Stimulated activated CD8-positive, alpha-beta memory T cell treated with anti-CD3 and anti-CD28 coated beads, Interleukin-15, amount 100 ng/mL, for 4 hours (primary cell): Measurements from ENCODE around the gene C3orf18.

Experiments
- DNase-seq, 2 donors: peaks; one replicate each; pipeline ENCODE4 v3.0.0-alpha.2; 2020; ENCODE audit warnings: low read depth in 2 of 2

The C3orf18 gene

DNA sequence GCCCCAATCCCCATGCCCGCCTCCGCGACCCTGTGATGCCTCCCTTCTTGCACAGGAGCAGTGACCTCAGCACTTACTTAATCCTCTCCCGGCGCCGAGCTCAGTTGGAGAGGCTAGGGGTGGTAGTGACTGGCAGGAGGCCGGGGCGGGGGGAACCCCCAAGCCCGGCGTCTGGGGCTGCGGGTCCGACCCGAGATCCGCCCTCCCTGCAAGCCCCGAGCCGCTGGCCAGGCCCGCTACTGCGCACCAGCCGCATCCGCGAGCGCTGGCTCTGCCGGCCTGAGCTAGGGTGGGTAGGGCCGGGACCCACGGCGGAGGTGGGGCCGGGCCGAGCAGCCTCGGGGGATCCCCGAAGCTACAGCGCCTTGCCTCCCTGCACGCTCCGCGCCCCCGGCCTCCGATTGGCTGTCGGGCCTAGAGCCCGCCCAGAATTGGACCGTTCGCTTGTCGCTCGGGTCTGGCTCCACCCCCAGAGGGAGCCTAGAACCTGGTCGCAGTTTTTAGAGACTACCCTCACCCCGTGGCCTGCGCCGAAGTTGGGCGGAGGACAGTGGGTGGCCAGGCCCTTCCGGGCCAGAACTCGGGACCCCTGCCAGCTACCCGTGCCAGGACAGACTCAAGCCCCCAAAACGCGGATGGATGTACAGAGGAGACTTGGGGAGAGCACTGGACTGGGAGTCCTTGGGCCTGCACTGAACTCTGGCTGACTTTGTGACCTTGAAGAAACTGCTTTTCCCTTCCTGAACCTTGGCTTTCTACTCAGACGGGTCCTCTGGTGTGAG lies at the start of gene C3orf18:
Gene C3orf18 (minus strand): TSS at position 362 of the 782 bp plus-strand sequence. CDS start 2,048 bp downstream, outside the sequence.
- peak; percentile 89 for DNase-seq

DNA sequence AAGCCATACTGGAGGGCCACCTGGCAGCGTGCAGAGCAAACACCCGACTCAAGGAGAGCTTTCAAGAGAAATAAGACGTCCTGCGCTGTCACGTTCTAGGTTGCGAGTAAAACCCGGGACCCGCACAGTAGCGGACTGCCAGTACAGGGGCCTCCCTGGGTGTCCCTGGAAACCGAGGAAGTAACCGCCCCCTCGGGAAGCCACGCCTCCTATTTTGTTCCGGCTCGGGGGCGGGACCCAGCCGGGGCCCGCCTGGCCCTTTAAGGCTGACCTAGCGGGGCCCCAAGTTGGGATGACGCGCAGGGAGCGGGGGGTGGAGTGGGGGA lies 49.2 kb upstream of the C3orf18 start:
- peak; percentile 90 to 91 for DNase-seq

DNA sequence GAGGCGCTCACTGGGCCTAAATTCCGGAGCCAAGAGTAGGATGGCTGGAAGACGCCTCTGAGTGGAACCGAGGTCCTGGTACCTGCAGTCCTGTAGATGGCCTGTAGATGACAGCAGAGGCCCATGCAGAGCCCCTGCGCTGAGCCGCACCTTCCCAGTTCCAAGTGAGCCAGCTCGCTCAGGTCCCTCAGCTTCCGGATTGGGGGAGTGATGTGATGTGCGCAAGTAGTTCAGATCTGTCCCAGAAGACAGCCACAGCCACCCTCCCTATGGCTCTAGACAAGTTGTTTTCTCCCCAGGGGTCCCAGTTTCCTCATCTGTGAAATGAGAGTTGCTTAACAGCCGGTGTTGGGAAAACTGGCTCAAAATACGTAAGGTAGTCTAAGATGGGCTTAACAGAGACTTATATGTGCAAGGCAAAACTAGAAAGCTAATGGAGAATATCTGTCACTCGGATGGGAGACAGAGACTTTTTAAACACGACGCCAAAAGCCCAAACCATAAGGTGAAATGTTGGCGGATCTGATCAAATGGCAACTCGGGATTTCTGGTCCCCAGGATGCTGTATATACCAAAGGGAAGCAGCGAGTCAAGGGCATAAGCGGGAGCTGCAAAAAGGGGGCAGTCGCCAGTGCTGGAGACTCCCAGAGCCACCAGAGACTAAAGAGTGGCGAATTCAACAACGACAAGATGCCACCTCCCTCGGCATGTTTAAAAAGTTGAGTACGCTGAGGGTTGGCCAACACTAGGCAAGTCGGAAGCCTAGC lies 48.6 kb upstream of the C3orf18 start:
- DNase-seq: peak in 1 of 2 donors; percentile 70

- no peak for DNase-seq
Observed at GRCh38 chr3:50615190-50615589, 47.6 kb upstream of the C3orf18 start.

DNA sequence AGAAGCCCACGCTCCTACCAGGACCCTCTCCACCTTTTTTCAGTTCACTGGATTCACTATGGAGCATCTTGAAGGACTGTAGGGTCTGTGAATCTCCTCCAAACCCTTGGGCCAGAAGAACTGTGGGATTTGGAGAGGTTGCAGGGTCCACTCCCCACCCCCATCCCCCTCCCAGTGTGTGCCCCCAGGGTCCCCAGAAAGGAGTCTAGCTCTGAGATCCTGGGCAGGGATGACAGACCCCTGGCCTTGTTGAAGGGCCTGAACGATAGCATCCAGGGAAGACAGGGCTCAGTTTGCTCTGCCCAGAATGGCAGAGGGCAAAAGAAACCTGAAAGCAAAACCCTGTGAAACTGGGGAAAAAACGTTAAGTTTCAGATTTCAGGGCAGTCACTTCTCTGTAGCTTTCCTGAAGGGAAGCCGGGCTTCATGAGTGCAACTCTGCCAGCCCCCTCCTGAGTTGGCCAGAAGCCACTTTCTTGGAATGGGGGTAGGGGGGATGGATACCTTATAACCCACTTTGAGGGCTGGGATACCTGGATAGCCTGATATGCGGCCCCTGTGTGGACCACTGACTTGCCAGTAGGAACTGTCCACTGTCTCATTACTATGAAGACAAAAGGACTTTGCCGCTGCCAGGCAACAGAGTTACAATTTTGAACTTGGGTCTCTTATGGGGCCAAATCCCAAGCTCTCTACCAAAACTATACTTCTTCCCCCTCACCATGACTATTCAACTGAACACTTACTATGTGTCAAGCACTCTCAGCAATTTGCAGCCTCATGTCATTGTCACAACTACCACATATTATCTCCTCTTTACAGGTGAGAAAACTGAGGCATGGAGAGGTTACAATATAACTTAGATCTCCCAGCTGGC lies 45.7 kb upstream of the C3orf18 start:
- DNase-seq: no peak

DNA sequence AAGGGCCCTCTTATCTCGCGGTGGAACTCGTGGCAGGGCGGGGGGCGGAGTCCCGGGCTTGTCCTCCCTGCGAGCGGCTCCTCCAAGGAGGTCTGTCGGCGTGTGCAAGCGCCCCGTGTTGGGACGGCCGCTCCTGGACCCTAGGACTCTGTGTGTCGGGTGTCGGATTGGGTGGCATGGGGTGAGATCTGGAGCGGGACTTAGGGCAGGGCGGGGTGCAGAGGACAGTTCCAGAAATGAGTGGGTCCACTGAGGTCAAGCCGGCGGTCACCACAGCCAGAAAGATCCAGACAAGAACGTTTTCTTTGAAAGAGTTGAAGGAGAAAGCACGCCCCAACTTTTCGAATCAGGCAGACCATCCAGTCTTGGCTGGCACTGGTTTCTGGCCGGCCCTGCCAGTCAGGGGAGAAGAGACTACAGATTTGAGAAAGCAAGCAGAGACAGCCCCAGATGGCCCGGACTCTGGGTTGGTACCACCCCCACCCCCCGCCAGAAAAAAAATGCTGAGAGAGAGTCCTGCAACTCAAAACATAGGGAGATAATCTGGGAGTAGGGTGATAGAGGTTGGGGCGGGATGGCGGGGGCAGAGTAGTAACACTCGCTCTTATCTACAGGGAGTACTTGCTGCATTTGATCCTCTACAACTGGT lies 44.8 kb upstream of the C3orf18 start:
- DNase-seq: no peak

DNA sequence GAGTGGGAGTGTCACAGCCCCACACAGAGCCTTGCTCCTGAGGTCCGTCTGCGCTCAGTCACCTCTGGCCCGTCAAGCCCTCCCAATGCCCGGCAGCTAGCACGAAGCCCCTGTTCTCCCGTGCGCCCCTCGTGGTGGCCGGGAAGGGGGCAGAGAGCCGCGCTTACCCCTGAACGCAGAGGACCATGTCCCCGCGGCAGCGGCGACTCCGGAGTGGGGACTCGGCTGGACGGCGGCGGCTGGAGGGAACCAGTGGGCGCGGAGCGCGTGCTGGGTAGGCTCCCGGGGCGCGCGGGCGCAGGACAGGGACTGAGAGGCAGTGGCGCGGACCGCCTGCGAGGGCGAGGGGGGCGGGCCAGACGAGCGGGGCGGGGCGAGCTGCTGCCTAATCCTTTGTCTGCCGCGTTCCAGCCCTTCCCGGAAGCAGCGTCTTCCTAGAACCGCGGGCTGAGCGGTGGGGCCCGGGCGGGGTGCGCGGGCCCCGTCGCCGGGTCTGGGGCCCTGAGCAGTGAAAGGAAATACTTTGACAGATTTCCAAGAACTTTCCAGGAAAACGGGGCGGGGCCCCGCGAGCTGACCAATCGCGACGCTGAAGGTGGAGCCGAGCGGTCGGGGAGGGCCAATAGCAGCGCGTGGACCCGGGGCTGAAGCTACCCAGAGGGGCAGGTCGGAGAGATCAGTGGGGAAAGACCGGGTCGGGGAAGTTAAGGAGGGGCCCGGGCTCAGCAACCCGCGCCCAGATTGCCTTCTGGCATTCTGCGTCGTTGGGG lies 44.1 kb upstream of the C3orf18 start, which contains the start of gene CISH:
Gene CISH (minus strand): TSS at position 311 of the 770 bp plus-strand sequence. CDS start 124 bp downstream, at position 187.
- DNase-seq: peak; percentile 95 to 96

DNA sequence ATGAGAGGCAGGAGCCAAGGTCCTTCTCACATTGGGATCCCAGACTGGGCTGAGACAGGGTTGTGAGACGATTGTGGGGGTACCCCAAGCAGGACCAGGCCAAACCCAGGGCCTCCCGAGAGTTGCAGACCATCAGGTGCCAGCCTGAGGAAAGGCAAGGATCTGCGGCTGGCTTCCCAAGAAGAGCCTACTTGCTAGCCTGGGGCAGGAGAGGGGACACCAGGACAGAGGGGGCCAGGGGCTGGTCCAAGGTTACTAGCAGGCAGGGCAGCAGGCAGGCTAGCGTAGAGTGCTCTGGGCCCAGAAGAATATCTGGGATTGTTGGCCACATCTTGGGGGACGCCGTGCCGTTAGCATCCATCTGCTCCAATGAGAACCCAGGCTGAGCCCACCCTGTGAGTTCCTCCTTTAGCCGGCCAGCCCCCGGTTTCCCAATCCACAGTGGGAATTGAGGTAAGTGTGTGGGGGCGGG lies 43.5 kb upstream of the C3orf18 start:
- no peak for DNase-seq

DNA sequence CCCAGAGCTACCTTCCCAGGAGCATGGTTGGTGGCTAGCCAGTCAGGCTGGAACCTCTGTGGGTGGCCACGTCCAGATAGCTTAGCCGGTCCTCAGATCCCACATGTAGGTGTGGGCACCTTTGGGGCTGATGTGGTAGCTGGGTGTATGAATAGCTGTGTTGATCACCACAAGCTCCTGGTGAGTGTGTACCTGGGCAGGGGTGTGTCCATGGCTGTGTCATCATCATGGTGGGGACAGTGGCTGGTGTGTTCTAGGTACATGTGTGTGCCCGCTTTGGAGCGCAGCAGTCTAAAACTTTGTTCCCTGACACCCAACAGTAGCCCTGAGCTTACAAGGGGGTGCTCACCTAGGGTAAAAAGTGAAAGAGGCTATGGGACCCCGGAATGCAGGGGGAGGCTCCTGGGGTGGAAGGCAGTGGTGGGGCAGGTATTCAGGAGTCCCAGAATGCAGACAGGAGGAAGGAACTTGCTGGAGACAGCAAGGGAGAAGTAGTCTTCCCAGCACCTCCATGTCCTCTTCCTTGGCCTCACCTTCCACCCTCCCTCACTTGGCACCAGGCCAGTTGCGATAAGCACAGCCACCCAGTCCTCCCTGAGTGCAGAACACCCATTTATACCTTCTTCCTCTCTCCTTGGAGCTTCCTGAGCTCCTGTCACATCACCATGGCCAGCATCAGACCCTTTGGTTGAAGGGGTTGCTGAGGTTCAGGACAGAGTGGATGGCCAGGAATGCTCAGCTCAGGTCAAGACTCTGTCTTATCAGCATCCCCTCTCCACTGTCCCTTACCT lies 42.8 kb upstream of the C3orf18 start:
- DNase-seq: no peak

- DNase-seq: no peak
Observed at GRCh38 chr3:50609763-50610085, 42.2 kb upstream of the C3orf18 start.

GRCh38 chr3:50609071-50609762 lies 41.7 kb upstream of the C3orf18 start:
- no peak for DNase-seq

DNA sequence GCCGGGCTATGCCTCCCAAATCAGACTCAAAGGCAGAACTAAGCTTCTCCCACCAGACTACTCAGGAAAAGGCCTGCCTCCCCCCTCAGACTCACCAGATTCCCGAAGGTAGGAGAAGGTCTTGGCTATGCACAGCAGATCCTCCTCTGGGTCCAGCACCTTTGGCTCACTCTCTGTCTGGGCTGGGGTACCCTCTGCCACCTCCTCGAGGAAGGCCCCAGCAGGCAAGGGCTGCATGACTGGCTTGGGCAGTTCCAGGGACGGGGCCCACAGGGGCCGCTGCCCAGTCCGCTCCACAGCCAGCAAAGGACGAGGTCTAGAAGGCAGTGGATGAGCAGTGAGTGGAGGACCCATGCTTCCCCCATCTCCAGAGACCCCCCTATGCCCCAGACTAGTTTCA lies 40.7 kb upstream of the C3orf18 start:
- no peak for DNase-seq

DNA sequence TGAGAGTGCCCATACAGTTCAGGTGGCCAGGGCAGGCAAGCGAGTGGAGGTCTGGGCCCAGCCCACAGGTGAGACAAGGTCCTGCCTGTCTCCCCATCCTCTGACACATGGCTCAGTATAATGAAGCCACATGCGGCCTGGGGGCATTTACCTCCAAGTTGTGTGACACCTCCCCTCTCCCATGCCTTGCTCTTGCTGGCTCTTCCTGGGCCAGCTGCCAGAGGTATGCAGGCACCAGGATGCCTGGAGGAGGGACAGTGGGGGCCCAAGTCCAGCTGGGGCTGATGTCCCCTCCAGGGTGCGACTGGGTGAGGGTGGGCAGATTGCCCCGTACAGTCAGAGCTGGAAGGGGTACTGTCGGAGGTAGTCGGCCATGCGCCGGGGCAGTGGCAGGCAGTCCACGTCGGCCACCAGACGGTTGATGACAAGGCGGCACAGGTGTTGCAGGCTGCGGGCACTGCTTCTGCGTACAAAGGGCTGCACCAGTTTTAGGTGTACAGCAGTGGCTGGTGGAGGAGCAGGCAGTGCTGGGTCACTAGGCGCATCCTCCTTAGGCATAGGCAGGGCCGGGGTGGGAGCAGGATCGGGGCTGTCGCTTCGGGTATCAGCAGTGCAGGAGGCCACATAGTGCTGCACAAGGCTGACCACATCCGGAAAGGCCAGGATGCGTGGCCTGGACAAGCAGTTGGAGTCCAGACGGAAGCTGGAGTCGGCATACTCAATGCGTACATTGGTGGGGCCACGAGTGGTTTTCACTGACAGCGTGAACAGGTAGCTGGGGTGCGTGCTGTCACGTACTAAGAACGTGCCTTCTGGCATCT lies 39.9 kb upstream of the C3orf18 start:
- DNase-seq: no peak

DNA sequence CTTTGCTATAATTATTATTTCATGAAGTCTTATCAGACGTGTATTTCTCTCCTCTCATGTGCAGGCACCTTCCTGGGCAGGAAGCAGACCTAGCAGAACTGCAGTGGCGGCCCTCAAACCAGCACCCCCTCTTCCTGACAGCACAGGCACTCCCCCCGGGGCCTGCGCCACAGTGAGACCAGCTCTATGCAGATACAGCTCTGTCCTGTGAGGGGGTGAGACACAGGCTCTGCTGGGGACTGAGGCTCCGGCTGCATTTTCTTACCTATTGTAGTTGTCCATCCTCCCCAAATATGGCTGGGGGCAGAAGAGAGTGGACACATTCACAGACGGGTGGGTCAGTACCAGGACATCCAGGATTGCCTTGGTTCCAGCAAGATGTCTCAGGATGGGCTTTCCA lies 39.0 kb upstream of the C3orf18 start:
- no peak for DNase-seq

GRCh38 chr3:50605901-50606326 lies 38.4 kb upstream of the C3orf18 start:
- DNase-seq: no peak

- DNase-seq: no peak
Observed at GRCh38 chr3:50604628-50605588, 37.4 kb upstream of the C3orf18 start.

DNA sequence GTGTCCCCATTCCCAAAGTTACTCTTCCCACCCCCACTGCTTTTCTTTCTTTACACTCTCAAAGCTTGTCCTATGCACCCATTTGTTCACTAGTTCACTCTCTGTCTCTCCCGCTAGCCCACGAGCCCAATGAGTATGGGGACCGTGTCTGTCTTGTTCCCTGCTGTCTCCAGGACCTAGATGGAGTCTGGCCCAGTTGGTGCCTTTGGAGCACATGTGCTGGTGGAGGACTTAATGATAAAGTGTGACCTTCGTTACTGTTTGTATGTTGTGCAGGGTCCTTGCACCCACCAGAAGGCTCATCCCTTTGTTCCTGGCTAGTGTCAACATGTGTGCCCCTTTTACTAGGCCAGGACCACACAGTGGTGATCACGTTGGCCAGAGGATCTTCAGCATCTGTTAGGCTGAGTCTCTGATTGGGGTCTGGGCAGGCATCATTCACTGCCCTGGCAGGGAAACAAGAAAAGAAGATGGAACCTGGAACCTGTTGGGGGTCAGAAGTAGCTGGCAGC lies 36.6 kb upstream of the C3orf18 start:
- no peak for DNase-seq
